HepG2 (cell line): Measurements from ENCODE around the gene CYP27B1. TPM values are rescaled to one million over a fixed set of nuclear protein-coding genes. Genes with fewer than 3 reads are reported as not detected.

Experiments
- ARNTL ChIP-seq: sonication (generic); formaldehyde crosslinking; IDR thresholded peaks from 2 replicates; pipeline ENCODE4 v1.4.0; 2020; ENCODE audit warnings: mild to moderate bottlenecking, missing genetic modification reagents
- ELF3 ChIP-seq: IDR thresholded peaks from 2 replicates; pipeline ENCODE4 v1.6.1; 2016; ENCODE audit warnings: missing genetic modification reagents, missing compliant biosample characterization
- EP300 ChIP-seq, 3 experiments: sonication (generic) in 1 of 3; formaldehyde crosslinking in 1 of 3; IDR thresholded peaks; 2 replicates each; pipeline versions ENCODE4 v1.5.1 to v1.6.1; 2011 to 2020; ENCODE audit warnings: low read depth in 2 of 3, low read length in 2 of 3, borderline replicate concordance in 1 of 3, improper control_type of control experiment in 1 of 3, mild to moderate bottlenecking in 1 of 3, missing genetic modification reagents in 1 of 3, moderate library complexity in 1 of 3
- FOXC1 ChIP-seq: sonication (generic); formaldehyde crosslinking; IDR thresholded peaks from 2 replicates; pipeline ENCODE4 v1.8.0; 2022; ENCODE audit warnings: mild to moderate bottlenecking, missing genetic modification reagents, borderline replicate concordance
- HMG20B ChIP-seq: conservative IDR thresholded peaks from 2 replicates; pipeline ENCODE4 v1.6.1; 2016; ENCODE audit warnings: missing genetic modification reagents, missing compliant biosample characterization
- HOXD1 ChIP-seq: sonication (generic); formaldehyde crosslinking; IDR thresholded peaks from 2 replicates; pipeline ENCODE4 v1.5.0; 2020; ENCODE audit warnings: missing genetic modification reagents
- JARID2 ChIP-seq: sonication (generic); formaldehyde crosslinking; IDR thresholded peaks from 2 replicates; pipeline ENCODE4 v1.8.1; 2023; ENCODE audit warnings: missing genetic modification reagents, inconsistent platforms; ENCODE audit not compliant: insufficient replicate concordance
- MAF1 ChIP-seq: sonication (generic); formaldehyde crosslinking; IDR thresholded peaks from 2 replicates; pipeline ENCODE4 v1.5.0; 2020; ENCODE audit warnings: missing genetic modification reagents, borderline replicate concordance
- NPAS2 ChIP-seq: sonication (generic); formaldehyde crosslinking; IDR thresholded peaks from 2 replicates; pipeline ENCODE4 v1.8.0; 2022; ENCODE audit warnings: mild to moderate bottlenecking, missing genetic modification reagents, borderline replicate concordance
- PCBP1 ChIP-seq: fragments of 200-400 bp; formaldehyde crosslinking; IDR thresholded peaks from 2 replicates; pipeline ENCODE4 v1.6.1; 2017; ENCODE audit warnings: mild to moderate bottlenecking, low read depth, low read length, borderline replicate concordance
- PHF8 ChIP-seq: sonication (generic); formaldehyde crosslinking; IDR thresholded peaks from 2 replicates; pipeline ENCODE4 v1.5.0; 2020; ENCODE audit warnings: missing genetic modification reagents
- POLR2A ChIP-seq, 2 experiments: IDR thresholded peaks; 2 replicates each; pipeline ENCODE4 v1.6.1; 2011; ENCODE audit warnings: low read depth in 2 of 2, low read length in 2 of 2, mild to moderate bottlenecking in 1 of 2, moderate library complexity in 1 of 2; ENCODE audit not compliant: insufficient read depth in 1 of 2
- POLR2AphosphoS2 ChIP-seq: IDR thresholded peaks from 2 replicates; pipeline ENCODE4 v1.6.1; 2011; ENCODE audit warnings: low read depth, low read length, improper control_type of control experiment
- RAD51 ChIP-seq: fragments of 450-650 bp; IDR thresholded peaks from 2 replicates; pipeline ENCODE4 v1.6.1; 2016; ENCODE audit warnings: borderline replicate concordance
- SYNCRIP ChIP-seq: fragments of 200-400 bp; formaldehyde crosslinking; IDR thresholded peaks from 2 replicates; pipeline ENCODE4 v1.6.1; 2018; ENCODE audit warnings: mild to moderate bottlenecking, low read depth, low read length; ENCODE audit not compliant: insufficient read depth
- XRCC5 ChIP-seq: fragments of 200-400 bp; formaldehyde crosslinking; optimal IDR thresholded peaks from 2 replicates; pipeline ENCODE3; 2017; ENCODE audit warnings: mild to moderate bottlenecking, low read length
- ZIK1 ChIP-seq: sonication (generic); formaldehyde crosslinking; IDR thresholded peaks from 2 replicates; pipeline ENCODE4 v1.5.0; 2020; ENCODE audit warnings: mild to moderate bottlenecking, low read depth, missing genetic modification reagents, borderline replicate concordance
- ZKSCAN5 ChIP-seq: sonication (generic); formaldehyde crosslinking; IDR thresholded peaks from 2 replicates; pipeline ENCODE4 v1.5.1; 2020; ENCODE audit warnings: mild to moderate bottlenecking, missing genetic modification reagents
- ZNF382 ChIP-seq: sonication (generic); formaldehyde crosslinking; IDR thresholded peaks from 2 replicates; pipeline ENCODE4 v1.5.0; 2020; ENCODE audit warnings: missing genetic modification reagents, mild to moderate bottlenecking, borderline replicate concordance
- ZNF468 ChIP-seq: sonication (generic); formaldehyde crosslinking; IDR thresholded peaks from 2 replicates; pipeline ENCODE4 v1.8.0; 2022; ENCODE audit warnings: mild to moderate bottlenecking, moderate library complexity, missing genetic modification reagents
- ZNF567 ChIP-seq: sonication (generic); formaldehyde crosslinking; IDR thresholded peaks from 2 replicates; pipeline ENCODE4 v1.8.1; 2023; ENCODE audit warnings: mild to moderate bottlenecking, missing genetic modification reagents, borderline replicate concordance
- ZSCAN25 ChIP-seq: sonication (generic); formaldehyde crosslinking; IDR thresholded peaks from 2 replicates; pipeline ENCODE4 v1.8.0; 2022; ENCODE audit warnings: mild to moderate bottlenecking, missing genetic modification reagents
- ZSCAN9 ChIP-seq: IDR thresholded peaks from 2 replicates; pipeline ENCODE4 v1.6.1; 2016; ENCODE audit warnings: borderline replicate concordance
- polyA plus RNA-seq, 8 experiments: library from polyadenylated mRNA; depleted of rRNA in 3 of 8; stranded (reverse) in 7 of 8; unstranded in 1 of 8; fragments of >200 nt; fragmentation: Illumina TruSeq in 4 of 8; extraction: Trizol in 4 of 8; gene quantifications; 2 replicates each; pipeline versions ENCODE4 v1.2.1 to v1.2.3, GENCODE V29; 2011 to 2016; ENCODE audit warnings: low read depth in 4 of 8, missing spikeins in 1 of 8, mixed read lengths in 1 of 8; ENCODE audit not compliant: insufficient read depth in 1 of 8
- total RNA-seq, 5 experiments: library from RNA; depleted of rRNA; stranded (reverse); fragments of >200 nt; fragmentation: Illumina TruSeq; extraction: Trizol; gene quantifications; 2 replicates each; pipeline ENCODE4 v1.2.3, GENCODE V29; 2016; ENCODE audit warnings: low read depth in 1 of 5
- TF ChIP-seq, protein P1 (sequence below): IDR thresholded peaks from 2 replicates; pipeline ENCODE4 v1.6.1; 2012; ENCODE audit warnings: low read length, improper control_type of control experiment
- TF ChIP-seq, protein P2 (sequence below): conservative IDR thresholded peaks from 2 replicates; pipeline ENCODE4 v1.6.1; 2018; ENCODE audit warnings: missing genetic modification reagents
- TF ChIP-seq, protein P3 (sequence below): sonication (generic); formaldehyde crosslinking; IDR thresholded peaks from 2 replicates; pipeline ENCODE4 v1.8.0; 2022; ENCODE audit warnings: missing genetic modification reagents, mild to moderate bottlenecking, inconsistent platforms, borderline replicate concordance

Gene CYP27B1
- total and polyA plus RNA-seq, 2 of the 13 experiments (the other 11 are each of a cell fraction or from before 2014, with no cell fraction given): 2.3 to 3.0 TPM

DNA sequence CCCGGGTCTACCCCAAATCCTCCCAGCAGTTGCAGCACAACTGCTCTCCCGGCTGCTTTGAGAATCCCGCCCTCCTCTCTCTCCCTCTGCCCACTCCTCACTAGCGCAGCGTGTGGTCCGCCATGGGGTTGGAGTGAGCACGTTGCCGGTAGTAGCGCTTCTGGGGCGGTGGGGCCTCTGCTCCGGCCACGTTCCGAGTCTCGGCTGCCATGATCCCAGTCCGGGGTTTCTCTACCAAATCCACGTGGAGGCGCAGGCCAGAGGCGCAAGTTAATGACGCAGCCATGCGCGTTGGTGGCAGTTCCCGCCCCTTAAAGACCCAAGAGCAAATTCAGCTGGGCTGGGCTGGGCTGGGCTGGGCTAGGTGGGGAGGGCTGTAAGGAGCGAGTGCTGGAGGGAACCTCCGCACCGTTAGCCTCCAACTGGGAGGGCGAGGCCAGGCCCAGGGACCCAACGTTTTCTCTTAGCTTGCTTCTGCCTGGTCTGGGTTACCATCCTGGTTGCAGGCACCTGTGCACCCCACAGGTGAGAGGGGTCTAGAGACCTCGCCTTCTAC lies 5.1 kb upstream of the CYP27B1 start, which contains the start of gene METTL1 (continued):
- TF ChIP-seq ZNF468 (CRISPR knock-in tag): no peak
- TF ChIP-seq ARNTL (CRISPR knock-in tag): peak; percentile 96
- TF ChIP-seq, protein P1, sequence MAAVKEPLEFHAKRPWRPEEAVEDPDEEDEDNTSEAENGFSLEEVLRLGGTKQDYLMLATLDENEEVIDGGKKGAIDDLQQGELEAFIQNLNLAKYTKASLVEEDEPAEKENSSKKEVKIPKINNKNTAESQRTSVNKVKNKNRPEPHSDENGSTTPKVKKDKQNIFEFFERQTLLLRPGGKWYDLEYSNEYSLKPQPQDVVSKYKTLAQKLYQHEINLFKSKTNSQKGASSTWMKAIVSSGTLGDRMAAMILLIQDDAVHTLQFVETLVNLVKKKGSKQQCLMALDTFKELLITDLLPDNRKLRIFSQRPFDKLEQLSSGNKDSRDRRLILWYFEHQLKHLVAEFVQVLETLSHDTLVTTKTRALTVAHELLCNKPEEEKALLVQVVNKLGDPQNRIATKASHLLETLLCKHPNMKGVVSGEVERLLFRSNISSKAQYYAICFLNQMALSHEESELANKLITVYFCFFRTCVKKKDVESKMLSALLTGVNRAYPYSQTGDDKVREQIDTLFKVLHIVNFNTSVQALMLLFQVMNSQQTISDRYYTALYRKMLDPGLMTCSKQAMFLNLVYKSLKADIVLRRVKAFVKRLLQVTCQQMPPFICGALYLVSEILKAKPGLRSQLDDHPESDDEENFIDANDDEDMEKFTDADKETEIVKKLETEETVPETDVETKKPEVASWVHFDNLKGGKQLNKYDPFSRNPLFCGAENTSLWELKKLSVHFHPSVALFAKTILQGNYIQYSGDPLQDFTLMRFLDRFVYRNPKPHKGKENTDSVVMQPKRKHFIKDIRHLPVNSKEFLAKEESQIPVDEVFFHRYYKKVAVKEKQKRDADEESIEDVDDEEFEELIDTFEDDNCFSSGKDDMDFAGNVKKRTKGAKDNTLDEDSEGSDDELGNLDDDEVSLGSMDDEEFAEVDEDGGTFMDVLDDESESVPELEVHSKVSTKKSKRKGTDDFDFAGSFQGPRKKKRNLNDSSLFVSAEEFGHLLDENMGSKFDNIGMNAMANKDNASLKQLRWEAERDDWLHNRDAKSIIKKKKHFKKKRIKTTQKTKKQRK: no peak
- TF ChIP-seq, protein P2, sequence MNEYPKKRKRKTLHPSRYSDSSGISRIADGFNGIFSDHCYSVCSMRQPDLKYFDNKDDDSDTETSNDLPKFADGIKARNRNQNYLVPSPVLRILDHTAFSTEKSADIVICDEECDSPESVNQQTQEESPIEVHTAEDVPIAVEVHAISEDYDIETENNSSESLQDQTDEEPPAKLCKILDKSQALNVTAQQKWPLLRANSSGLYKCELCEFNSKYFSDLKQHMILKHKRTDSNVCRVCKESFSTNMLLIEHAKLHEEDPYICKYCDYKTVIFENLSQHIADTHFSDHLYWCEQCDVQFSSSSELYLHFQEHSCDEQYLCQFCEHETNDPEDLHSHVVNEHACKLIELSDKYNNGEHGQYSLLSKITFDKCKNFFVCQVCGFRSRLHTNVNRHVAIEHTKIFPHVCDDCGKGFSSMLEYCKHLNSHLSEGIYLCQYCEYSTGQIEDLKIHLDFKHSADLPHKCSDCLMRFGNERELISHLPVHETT (CRISPR knock-in tag): 0 out of 2 replicates have a peak, but pooled peaks have one; percentile 70
- TF ChIP-seq JARID2 (CRISPR knock-in tag): no peak
- TF ChIP-seq XRCC5: peak; percentile 82
- no peak for TF ChIP-seq ZKSCAN5 (CRISPR knock-in tag)
- peak; percentile 83 for TF ChIP-seq FOXC1
- no peak for TF ChIP-seq POLR2AphosphoS2
- no peak for TF ChIP-seq ZNF382 (CRISPR knock-in tag)
- TF ChIP-seq PCBP1: 0 out of 2 replicates have a peak, but pooled peaks have one; percentile 12
- TF ChIP-seq ELF3 (CRISPR knock-in tag): peak; percentile 65
- TF ChIP-seq EP300 (IDR thresholded peaks at IDR 0.05; ENCODE audit: low read depth in 2 of 2, low read length in 2 of 2): peak; percentile 36 to 45; a peak in 2 of 4 replicates
- TF ChIP-seq EP300 (CRISPR knock-in tag; IDR thresholded peaks at IDR 0.05; ENCODE audit: borderline replicate concordance): no peak; the same call in 1 of the 2 replicates
- no peak for TF ChIP-seq HMG20B (CRISPR knock-in tag)
- TF ChIP-seq, protein P3, sequence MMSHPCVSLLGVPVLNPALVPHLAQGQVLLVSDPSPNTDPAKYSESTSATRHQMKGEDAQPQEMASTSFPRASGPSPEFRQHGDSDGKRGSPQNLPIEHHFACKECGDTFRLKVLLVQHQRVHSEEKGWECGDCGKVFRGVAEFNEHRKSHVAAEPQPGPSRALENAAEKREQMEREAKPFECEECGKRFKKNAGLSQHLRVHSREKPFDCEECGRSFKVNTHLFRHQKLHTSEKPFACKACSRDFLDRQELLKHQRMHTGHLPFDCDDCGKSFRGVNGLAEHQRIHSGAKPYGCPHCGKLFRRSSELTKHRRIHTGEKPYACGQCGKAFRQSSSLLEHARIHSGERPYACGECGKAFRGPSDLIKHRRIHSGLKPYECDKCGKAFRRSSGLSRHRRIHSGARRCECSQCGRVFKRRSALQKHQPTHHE (CRISPR knock-in tag): peak; percentile 70; the same call in 1 of the 2 replicates
- TF ChIP-seq HOXD1: no peak; the same call in 1 of the 2 replicates
- TF ChIP-seq ZNF567: no peak; the same call in 1 of the 2 replicates
- TF ChIP-seq SYNCRIP: no peak
- peak; percentile 81 for TF ChIP-seq ZSCAN9 (CRISPR knock-in tag)
- TF ChIP-seq ZSCAN25 (CRISPR knock-in tag): 0 out of 2 replicates have a peak, but pooled peaks have one; percentile 61
- no peak for TF ChIP-seq MAF1 (CRISPR knock-in tag)
- peak; percentile 89 to 92 for TF ChIP-seq POLR2A (IDR thresholded peaks at IDR 0.05; ENCODE audit: insufficient read depth in 1 of 2, low read depth in 2 of 2, low read length in 2 of 2)
- TF ChIP-seq PHF8 (CRISPR knock-in tag): peak; percentile 97
- no peak for TF ChIP-seq ZIK1
- TF ChIP-seq NPAS2 (CRISPR knock-in tag): no peak
- no peak for TF ChIP-seq RAD51
